Dermis blood vessel endothelial cell (primary cell): ENCODE results near the gene ACTG2. TPM values are rescaled to one million over a fixed set of nuclear protein-coding genes. Genes with fewer than 3 reads are reported as not detected.

Experiments
- DNase-seq: peaks from one replicate; pipeline ENCODE4 v3.0.0; 2010
- total RNA-seq: library from RNA; depleted of rRNA; stranded (reverse); fragments of >200 nt; gene quantifications from 2 replicates; pipeline ENCODE4 v1.2.3, GENCODE V29; 2014

The ACTG2 gene
- total RNA-seq, 1 donor from 2014 or later, result not detected

- DNase-seq, result no peak
These were observed 22.7 kb downstream of the ACTG2 start for GRCh38 chr2:73915437-73915993.

GRCh38 chr2:73916666-73917065 is 23.9 kb downstream of the ACTG2 start:
- DNase-seq, result no peak

GRCh38 chr2:73917296-73917695 is 24.5 kb downstream of the ACTG2 start:
- DNase-seq, result no peak

GRCh38 chr2:73917696-73918207 is 24.9 kb downstream of the ACTG2 start:
- DNase-seq, result no peak

GRCh38 chr2:73918856-73919255 is 26.0 kb downstream of the ACTG2 start:
- DNase-seq, result no peak

- DNase-seq, result no peak
These were observed 26.9 kb downstream of the ACTG2 start for GRCh38 chr2:73919596-73920228.

GRCh38 chr2:73920577-73921545 is 28.1 kb downstream of the ACTG2 start:
- DNase-seq, result peak; percentile 36

- no peak for DNase-seq
These were observed 28.8 kb downstream of the ACTG2 start for GRCh38 chr2:73921581-73921980.

GRCh38 chr2:73922681-73923080 is 29.9 kb downstream of the ACTG2 start:
- DNase-seq, result no peak

- no peak for DNase-seq
These were observed 32.4 kb downstream of the ACTG2 start for GRCh38 chr2:73925033-73925704.

GRCh38 chr2:73925853-73926492 is 33.2 kb downstream of the ACTG2 start:
- DNase-seq, result no peak

GRCh38 chr2:73926493-73927327 is 33.9 kb downstream of the ACTG2 start, which contains the start of gene DGUOK:
Gene DGUOK (plus strand): TSS chr2:73926880. CDS start chr2:73926911, 31 bp downstream.
- DNase-seq, result peak; percentile 99

GRCh38 chr2:73927344-73927743 is 34.5 kb downstream of the ACTG2 start:
- no peak for DNase-seq

- no peak for DNase-seq
These were observed 36.1 kb downstream of the ACTG2 start for GRCh38 chr2:73928963-73929347.

- DNase-seq, result no peak
These were observed 37.6 kb downstream of the ACTG2 start for GRCh38 chr2:73930386-73930785.

- no peak for DNase-seq
These were observed 39.0 kb downstream of the ACTG2 start for GRCh38 chr2:73931531-73932500.

- no peak for DNase-seq
These were observed 40.4 kb downstream of the ACTG2 start for GRCh38 chr2:73933194-73933593.

- peak; percentile 41 for DNase-seq
These were observed 42.8 kb downstream of the ACTG2 start for GRCh38 chr2:73935641-73936040.

- DNase-seq, result no peak
These were observed 44.5 kb downstream of the ACTG2 start for GRCh38 chr2:73937103-73937885.
